ENCODE data around the gene ADAM30. TPM values are rescaled to one million over a fixed set of nuclear protein-coding genes. Genes with fewer than 3 reads are reported as not detected.
"Not testable (repeated sequence)": the region's sequence is repeated elsewhere in the genome, so short reads cannot be mapped to it uniquely, and the experiment has no call there.

Gene ADAM30
- total and polyA plus RNA-seq, 9 donors: not detected

GRCh38 chr1:119862276-119862675 is 34.0 kb downstream of the ADAM30 start:
- H3K9me3 ChIP-seq (replicated peaks; ENCODE audit: control insufficient read depth, low read depth, low read length): no peaks in the 10 kb centered on the region
- no peak overlapping the region for H3K27ac ChIP-seq (ENCODE audit: low read length)
- no peak overlapping the region for H3K4me3 ChIP-seq (ENCODE audit: low read length)
- H3K4me1 ChIP-seq (ENCODE audit: control insufficient read depth, insufficient read depth, low read length): peaks cover 6% of the 10 kb centered on the region
- no peak for DNase-seq
- H3K27me3 ChIP-seq (ENCODE audit: control insufficient read depth, insufficient read depth, low read length): no peaks in the 10 kb centered on the region
- no peaks in the 10 kb centered on the region for H3K36me3 ChIP-seq (ENCODE audit: control insufficient read depth, insufficient read depth, low read length)

- Histone ChIP-seq H3K27ac (ENCODE audit: low read length) (no peak overlapping the region), H3K36me3 (ENCODE audit: control insufficient read depth, insufficient read depth, low read length) (no peaks in the 10 kb centered on the region), H3K9me3 (replicated peaks; ENCODE audit: control insufficient read depth, low read depth, low read length) (no peaks in the 10 kb centered on the region), H3K27me3 (ENCODE audit: control insufficient read depth, insufficient read depth, low read length) (no peaks in the 10 kb centered on the region), H3K4me3 (ENCODE audit: low read length) (no peak overlapping the region), H3K4me1 (ENCODE audit: control insufficient read depth, insufficient read depth, low read length) (peaks cover 6% of the 10 kb centered on the region)
- DNase-seq: no peak
- WGBS (ENCODE audit: insufficient coverage): 93% methylated on average over 2 of the region's 2 CpGs
These were observed 34.8 kb downstream of the ADAM30 start for GRCh38 chr1:119861547-119861946.

- no peak overlapping the region for H3K27ac ChIP-seq (ENCODE audit: low read length)
- WGBS (ENCODE audit: insufficient coverage): 18% methylated on average over 3 of the region's 4 CpGs
- DNase-seq: peak; percentile 38
These were observed 36.7 kb downstream of the ADAM30 start for GRCh38 chr1:119859647-119860046.

GRCh38 chr1:119858556-119859214 is 37.6 kb downstream of the ADAM30 start:
- DNase-seq; H3K27ac ChIP-seq (ENCODE audit: low read length); H3K4me3 ChIP-seq (ENCODE audit: low read length); H3K36me3 ChIP-seq (ENCODE audit: control insufficient read depth, insufficient read depth, low read length); H3K27me3 ChIP-seq (ENCODE audit: control insufficient read depth, insufficient read depth, low read length); H3K9me3 ChIP-seq (replicated peaks; ENCODE audit: control insufficient read depth, low read depth, low read length); H3K4me1 ChIP-seq (ENCODE audit: control insufficient read depth, insufficient read depth, low read length): not testable (repeated sequence)
- 100% methylated on average over 1 of the region's 4 CpGs for WGBS (ENCODE audit: insufficient coverage)

More at GRCh38 chr1:119859647-119860046, 36.7 kb downstream of the ADAM30 start:
- no peaks in the 10 kb centered on the region for H3K9me3 ChIP-seq (replicated peaks; ENCODE audit: control insufficient read depth, low read depth, low read length)
- no peak overlapping the region for H3K4me3 ChIP-seq (ENCODE audit: low read length)
- no peaks in the 10 kb centered on the region for H3K27me3 ChIP-seq (ENCODE audit: control insufficient read depth, insufficient read depth, low read length)
- H3K4me1 ChIP-seq (ENCODE audit: control insufficient read depth, insufficient read depth, low read length): peaks cover 6% of the 10 kb centered on the region
- H3K36me3 ChIP-seq (ENCODE audit: control insufficient read depth, insufficient read depth, low read length): no peaks in the 10 kb centered on the region

- no peak overlapping the region for H3K4me3 ChIP-seq (ENCODE audit: low read length)
- no peaks in the 10 kb centered on the region for H3K27me3 ChIP-seq (ENCODE audit: control insufficient read depth, insufficient read depth, low read length)
- no peaks in the 10 kb centered on the region for H3K9me3 ChIP-seq (replicated peaks; ENCODE audit: control insufficient read depth, low read depth, low read length)
- DNase-seq: no peak
- H3K36me3 ChIP-seq (ENCODE audit: control insufficient read depth, insufficient read depth, low read length): no peaks in the 10 kb centered on the region
- H3K4me1 ChIP-seq (ENCODE audit: control insufficient read depth, insufficient read depth, low read length): peaks cover 6% of the 10 kb centered on the region
- WGBS (ENCODE audit: insufficient coverage): 60% methylated on average over 2 of the region's 2 CpGs
- no peak overlapping the region for H3K27ac ChIP-seq (ENCODE audit: low read length)
These were observed 38.2 kb downstream of the ADAM30 start for GRCh38 chr1:119858126-119858525.

GRCh38 chr1:119853155-119853554 is 43.2 kb downstream of the ADAM30 start:
- WGBS (ENCODE audit: insufficient coverage): 90% methylated on average over 19 of the region's 23 CpGs
- H3K27me3 ChIP-seq (ENCODE audit: control insufficient read depth, insufficient read depth, low read length): no peaks in the 10 kb centered on the region
- no peaks in the 10 kb centered on the region for H3K36me3 ChIP-seq (ENCODE audit: control insufficient read depth, insufficient read depth, low read length)
- H3K4me1 ChIP-seq (ENCODE audit: control insufficient read depth, insufficient read depth, low read length): peaks cover 1% of the 10 kb centered on the region
- no peak overlapping the region for H3K4me3 ChIP-seq (ENCODE audit: low read length)
- no peaks in the 10 kb centered on the region for H3K9me3 ChIP-seq (replicated peaks; ENCODE audit: control insufficient read depth, low read depth, low read length)
- no peak overlapping the region for H3K27ac ChIP-seq (ENCODE audit: low read length)
- DNase-seq: no peak

- H3K27me3 ChIP-seq (ENCODE audit: control insufficient read depth, insufficient read depth, low read length); H3K4me1 ChIP-seq (ENCODE audit: control insufficient read depth, insufficient read depth, low read length); H3K4me3 ChIP-seq (ENCODE audit: low read length); H3K36me3 ChIP-seq (ENCODE audit: control insufficient read depth, insufficient read depth, low read length); DNase-seq; H3K27ac ChIP-seq (ENCODE audit: low read length); H3K9me3 ChIP-seq (replicated peaks; ENCODE audit: control insufficient read depth, low read depth, low read length): not testable (repeated sequence)
- 69% methylated on average over 3 of the region's 6 CpGs for WGBS (ENCODE audit: insufficient coverage)
These were observed 52.1 kb downstream of the ADAM30 start for GRCh38 chr1:119844206-119844605.

Other genes with a start within 250 kb of the ADAM30 start
- gene ZNF697, start 248.2 kb downstream of the ADAM30 start, total RNA-seq: 10.1 TPM
- gene ZNF697, start 248.2 kb downstream of the ADAM30 start, polyA plus RNA-seq (ENCODE audit: insufficient read depth in 1 of 8, insufficient read length in 8 of 8, low replicate concordance in 1 of 8): 10 to 100 TPM in 2 of 8 donors, 1 to 10 TPM in 6; 8.0 to 11.6 (median 9.8) TPM
- 50.6 TPM for gene PHGDH, start 184.6 kb downstream of the ADAM30 start, total RNA-seq
- gene PHGDH, start 184.6 kb downstream of the ADAM30 start, polyA plus RNA-seq (ENCODE audit: insufficient read depth in 1 of 8, insufficient read length in 8 of 8, low replicate concordance in 1 of 8): 100 to 1,000 TPM in 1 of 8 donors, 10 to 100 TPM in 7; 59.3 to 105 (median 78.1) TPM
- gene HMGCS2, start 127.6 kb downstream of the ADAM30 start, total RNA-seq: 0.13 TPM
- 1 to 10 TPM in 3 of 8 donors, under 1 TPM in 1, not detected in 4; 0.14 to 2.9 (median 1.3) TPM for gene HMGCS2, start 127.6 kb downstream of the ADAM30 start, polyA plus RNA-seq (ENCODE audit: insufficient read depth in 1 of 8, insufficient read length in 8 of 8, low replicate concordance in 1 of 8)
- not detected for gene REG4, start 85.1 kb downstream of the ADAM30 start, total RNA-seq
- gene REG4, start 85.1 kb downstream of the ADAM30 start, polyA plus RNA-seq (ENCODE audit: insufficient read depth in 1 of 8, insufficient read length in 8 of 8, low replicate concordance in 1 of 8): 10 to 100 TPM in 1 of 8 donors, 1 to 10 TPM in 1, under 1 TPM in 2, not detected in 4; 0.07 to 15.1 (median 3.1) TPM
- gene NOTCH2, start 173.1 kb upstream of the ADAM30 start, total RNA-seq: 70.4 TPM
- gene NOTCH2, start 173.1 kb upstream of the ADAM30 start, polyA plus RNA-seq (ENCODE audit: insufficient read depth in 1 of 8, insufficient read length in 8 of 8, low replicate concordance in 1 of 8): 10 to 100 TPM; 34.9 to 79.5 (median 56.9) TPM

All from muscle of leg (tissue), 11 donors.